ENCODE results near the gene KRTAP10-4.
"Not testable (repeated sequence)": the region's sequence is repeated elsewhere in the genome, so short reads cannot be mapped to it uniquely, and the experiment has no call there.

KRTAP10-4 gene

DNA sequence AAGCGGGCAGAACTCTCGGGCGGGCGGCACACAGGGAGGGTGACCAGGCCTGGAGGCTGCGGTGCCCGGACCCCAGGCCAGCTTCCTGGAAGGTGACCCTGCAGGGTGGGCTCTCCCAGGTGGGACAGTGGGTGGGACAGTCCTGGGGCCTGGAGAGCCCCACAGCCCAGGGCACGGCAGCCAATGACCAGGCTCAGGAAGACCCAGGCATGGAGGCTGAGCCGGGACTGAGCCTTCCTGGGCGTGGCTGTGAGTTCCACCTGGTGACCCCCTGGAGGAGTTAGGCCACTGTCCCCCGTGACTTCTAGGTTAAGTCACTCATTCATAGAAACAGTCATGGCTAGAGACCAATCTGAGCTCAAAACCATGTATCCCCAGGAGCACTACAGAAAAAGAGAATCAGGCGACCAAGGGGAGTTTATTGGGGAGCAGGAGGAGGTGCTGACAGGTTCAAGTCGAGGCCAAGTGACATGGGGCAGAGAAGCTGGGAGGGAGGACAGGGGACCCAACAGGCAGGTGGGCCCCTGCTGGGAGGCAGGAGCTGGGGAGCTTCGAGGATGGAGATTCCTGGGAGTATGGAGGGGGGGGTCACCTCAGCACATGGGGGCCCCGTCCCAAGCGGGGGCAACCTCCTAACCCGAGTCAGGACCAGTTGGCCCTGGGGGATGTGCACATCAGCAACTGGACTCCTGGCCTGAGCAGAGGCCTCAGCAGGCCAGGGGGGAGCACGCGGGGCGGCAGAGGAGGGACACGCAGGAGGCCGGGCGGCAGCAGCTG lies 5.7 kb downstream of the KRTAP10-4 start:
- DNase-seq (ENCODE audit: low spot score), result no peak

DNA sequence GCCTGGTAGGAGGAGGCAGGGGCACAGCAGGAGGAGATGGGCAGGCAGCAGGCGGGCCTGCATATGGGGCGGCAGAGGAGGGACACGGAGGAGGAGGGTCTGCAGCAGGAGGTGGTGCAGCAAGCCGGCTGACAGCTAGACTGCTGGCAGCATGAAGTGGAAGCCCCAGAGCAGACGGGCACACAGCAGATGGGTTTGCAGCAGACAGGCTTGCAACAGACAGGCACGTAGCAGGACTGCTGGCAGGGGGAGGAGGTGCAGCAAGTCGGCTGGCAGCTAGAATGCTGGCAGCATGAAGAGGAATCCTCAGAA lies 6.3 kb downstream of the KRTAP10-4 start:
- no peak for DNase-seq (ENCODE audit: low spot score)

DNA sequence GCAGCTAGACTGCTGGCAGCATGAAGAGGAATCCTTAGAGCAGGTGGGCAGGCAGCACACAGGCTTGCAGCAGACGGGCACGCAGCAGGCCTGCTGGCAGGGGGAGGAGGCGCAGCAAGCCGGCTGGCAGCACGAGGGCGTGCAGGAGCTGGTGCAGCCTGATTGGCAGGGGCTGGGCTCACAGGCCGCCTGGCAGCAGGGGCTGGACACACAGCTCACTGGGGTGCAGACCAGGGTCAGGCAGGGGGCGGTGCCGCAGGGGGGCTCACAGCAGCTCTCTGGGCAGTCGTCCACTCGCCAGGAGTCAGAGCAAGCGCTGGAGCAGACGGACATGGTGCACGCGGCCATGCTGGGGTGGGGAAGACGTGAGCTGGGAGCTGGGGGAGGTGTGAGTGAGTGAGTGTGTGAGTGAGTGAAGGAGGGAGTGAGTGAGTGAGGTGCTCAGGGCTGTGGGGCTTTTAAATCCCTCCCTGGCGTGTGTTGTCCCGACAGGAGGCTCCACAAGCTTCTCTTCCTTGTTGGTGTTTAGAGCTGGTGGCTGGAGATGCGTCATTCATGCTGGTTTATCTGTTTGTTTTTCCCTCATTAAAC lies 6.8 kb downstream of the KRTAP10-4 start, which contains the start of gene KRTAP10-5:
Gene KRTAP10-5 (minus strand): TSS at position 374 of the 591 bp plus-strand sequence. CDS start 26 bp downstream, at position 348.
- DNase-seq (ENCODE audit: low spot score), result not testable (repeated sequence)

DNA sequence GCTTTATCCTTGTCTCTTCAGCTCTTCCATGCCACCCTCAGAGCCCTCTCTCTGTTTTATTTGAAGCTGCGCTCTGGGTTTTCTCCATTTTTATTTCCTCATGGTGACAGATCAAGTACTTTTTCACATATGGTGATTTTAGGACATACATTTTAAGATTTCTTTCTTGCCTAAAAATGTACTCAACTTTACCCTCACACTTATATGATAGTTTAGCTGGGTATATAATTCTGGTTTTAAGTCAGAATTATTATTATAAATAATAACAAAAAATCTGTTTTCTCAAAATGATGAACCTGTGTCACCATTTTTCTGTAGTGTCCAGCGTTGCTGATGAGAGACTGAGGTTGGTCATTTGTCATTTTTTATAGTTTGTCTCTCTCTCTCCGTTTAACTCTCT lies 7.6 kb downstream of the KRTAP10-4 start:
- DNase-seq (ENCODE audit: low spot score), result no peak

DNA sequence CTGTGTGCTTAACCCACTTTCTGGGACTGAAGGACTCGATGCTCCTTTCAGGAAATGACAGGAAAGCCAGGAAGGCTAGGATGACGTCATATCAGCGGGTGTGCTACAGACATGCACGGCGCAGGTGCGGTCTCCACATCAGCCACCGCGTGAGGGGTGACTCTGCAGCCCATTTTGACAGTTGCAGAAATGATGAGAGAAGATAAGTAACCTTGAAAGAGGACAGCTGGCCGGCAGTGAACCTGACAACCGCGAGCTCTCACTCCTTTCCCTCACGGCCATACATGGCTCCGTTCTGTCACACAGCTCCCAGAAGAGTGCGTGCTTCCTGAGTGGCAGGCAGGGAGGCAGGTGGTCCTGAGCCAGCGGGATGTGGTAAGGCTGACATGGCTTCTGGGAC lies 8.5 kb downstream of the KRTAP10-4 start:
- DNase-seq (ENCODE audit: low spot score), result no peak

DNA sequence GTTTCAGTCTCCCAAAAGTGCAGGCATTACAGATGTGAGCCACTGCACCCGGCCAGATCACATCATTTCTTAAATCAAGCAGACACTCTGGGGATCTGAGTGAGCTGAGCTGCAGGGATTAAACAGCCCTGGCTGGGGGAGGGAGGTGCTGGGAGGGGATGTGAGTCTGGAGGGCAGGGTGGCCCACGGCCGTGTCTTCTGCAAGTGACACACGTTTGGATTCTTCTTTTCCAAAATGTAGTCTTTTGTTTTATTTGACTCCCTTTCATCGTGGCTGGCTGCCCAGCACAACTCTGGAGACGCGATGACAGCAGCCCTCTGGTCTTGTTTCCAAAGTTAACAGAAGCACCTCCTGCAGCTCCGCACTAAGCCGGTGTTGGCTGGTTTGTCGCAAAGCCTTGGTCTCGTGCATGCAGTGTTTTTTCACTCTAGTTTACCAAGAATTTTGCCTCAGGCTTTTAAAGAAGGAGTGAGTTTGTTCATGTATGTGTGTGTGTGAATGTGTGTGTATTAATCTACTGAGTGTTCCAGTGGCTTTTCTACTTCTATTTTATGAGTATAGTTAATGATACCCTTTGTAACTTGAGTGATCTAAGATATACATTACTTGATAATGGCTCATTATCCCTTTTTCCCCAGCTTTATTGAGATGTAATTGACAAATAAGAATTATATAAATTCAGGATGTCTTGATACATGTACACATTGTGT lies 9.7 kb downstream of the KRTAP10-4 start:
- no peak for DNase-seq (ENCODE audit: low spot score)

DNA sequence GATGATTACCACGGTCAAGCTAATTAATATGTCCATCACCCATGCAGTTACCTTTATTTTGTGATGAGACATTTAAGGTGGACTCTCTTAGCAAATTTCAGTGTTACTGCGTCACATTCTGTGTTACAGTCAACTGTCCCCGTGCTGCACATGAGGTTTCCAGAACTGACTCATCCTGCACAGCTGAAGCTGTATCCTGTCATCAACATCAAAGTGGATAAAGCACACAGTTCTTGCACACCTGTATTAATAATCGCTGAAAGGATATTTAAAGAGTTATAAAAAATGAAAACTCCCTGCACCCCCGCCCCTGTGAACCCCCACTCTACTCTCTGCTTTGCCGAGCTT lies 10.2 kb downstream of the KRTAP10-4 start:
- DNase-seq (ENCODE audit: low spot score), result no peak

DNA sequence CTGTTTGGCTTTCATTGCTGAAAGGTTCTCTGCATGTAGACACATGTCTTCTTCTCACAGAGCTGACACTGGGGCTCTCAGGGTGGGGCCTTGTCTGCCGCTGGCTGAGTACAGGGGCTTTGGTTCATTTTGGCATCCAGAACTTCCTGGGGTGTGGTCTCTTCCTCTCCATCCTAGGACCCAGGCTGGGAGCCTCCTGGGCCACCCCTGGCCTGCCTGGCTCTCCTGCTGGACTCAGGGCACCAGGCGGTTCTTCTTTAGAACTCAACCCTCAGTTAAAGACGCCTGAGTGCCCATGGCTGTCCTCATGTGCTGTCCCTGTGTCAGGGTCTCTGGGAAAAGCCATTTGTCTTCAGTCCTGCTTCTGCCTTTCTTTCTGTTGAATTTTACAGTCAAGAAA lies 12.4 kb downstream of the KRTAP10-4 start:
- no peak for DNase-seq (ENCODE audit: low spot score)

DNA sequence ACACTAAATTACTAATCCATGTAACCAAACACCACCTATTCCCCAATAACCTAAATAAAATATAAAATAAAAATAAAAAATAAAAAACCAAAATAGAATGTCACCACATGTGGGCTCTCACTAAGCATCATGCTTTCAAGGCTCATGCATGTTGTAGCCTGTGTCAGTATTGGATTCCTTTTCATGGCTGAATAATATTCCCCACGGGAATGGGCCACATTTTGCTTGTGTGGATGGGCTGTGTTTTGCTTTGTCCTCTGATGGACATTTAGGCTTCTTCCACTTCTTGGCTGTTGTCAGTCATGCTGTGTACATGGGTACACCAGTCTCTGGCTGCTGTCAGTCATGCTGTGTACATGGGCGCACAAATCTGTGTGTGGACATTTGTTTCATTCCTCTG lies 15.6 kb downstream of the KRTAP10-4 start:
- no peak for DNase-seq (ENCODE audit: low spot score)

DNA sequence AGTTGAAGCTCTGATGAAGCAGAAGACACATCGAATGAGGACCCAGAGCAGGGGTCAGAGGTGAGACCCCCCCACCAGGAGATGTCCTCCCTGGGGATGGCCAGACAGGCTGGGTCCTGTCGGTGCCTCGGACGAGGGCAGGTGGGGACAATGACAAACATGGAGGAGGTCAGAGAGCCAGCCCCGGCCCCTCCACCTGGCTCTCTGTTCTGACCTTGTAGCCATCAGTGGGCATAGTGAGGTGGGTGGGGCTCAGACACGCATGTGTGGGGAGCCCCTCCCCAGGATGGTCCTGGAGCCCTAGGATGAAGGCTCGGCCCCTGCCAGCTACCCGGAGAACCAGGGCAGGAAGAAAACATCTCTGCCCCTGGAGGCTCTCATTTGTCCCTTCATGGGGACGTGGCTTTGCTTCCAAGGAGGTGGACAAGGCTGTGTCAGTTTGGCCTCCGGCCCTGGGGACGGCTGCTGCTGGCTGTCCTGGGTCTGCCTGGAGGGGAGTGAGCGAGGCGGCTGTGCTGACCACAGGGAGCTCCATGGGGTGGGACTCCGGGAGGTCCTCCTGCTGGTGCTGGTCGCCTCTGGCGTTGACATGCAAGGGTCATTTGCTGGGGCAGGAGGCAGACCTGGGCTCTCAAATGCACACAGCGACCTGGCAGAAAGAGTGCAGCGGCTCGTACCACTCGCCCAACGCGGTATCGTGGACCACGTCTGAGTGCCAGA lies 16.2 kb downstream of the KRTAP10-4 start:
- no peak for DNase-seq (ENCODE audit: low spot score)

DNA sequence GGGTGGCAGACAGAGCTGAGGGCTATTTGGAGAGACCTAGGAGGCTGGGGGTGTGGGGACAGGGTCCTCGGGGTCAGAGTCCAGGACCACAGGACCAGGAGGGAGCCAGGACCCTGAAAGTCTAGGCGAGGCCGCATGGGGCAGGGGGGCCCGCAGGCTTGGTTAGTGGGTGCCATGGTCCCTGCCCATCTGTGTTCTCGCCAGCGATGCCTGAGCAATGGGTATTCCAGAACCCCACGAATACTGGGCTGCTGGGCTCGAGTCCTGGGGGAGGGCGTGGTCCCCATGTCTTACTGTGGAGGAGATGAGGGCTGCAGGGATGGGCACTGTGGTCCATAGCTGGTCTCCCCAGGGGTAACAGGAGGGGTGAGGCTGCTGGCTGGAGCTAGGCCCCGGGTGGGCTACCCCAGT lies 16.8 kb downstream of the KRTAP10-4 start:
- no peak for DNase-seq (ENCODE audit: low spot score)

DNA sequence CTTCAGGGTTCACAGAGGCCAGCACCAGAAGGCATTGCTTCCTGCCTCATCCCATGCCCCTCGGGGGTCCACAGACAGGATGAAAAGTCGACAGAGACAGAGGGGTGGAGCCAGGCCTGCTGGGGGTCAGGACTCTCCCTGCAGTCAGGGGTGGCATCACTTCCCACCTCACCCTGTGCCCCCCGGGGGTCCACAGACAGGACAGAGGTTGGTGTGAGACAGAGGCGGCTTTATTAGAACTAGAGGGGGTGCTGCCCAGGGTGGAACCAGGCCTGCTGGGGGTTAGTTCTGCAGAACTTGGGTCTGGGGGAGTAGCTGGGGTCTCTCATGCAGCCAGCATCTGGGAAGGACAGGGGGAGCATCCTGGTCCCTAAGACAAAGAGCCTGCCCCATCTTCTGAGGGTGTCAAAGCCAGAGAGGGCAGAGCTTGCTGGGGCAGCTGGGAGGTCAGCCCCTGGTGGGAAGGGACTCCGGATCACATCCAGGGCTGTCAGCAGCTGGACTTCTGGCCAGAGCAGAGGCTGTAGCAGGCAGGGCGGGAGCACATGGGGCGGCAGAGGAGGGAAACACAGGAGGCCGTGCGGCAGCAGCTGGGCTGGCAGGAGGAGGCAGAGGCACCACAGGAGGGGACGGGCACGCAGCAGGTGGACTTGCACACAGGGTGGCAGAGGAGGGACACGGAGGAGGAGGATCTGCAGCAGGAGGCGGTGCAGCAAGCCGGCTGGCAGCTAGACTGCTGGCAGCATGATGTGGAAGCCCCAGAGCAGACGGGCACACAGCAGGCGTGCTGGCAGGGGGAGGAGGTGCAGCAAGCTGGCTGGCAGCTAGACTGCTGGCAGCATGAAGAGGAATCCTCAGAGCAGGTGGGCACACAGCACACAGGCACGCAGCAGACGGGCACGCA lies 17.6 kb downstream of the KRTAP10-4 start:
- DNase-seq (ENCODE audit: low spot score), result not testable (repeated sequence)

DNA sequence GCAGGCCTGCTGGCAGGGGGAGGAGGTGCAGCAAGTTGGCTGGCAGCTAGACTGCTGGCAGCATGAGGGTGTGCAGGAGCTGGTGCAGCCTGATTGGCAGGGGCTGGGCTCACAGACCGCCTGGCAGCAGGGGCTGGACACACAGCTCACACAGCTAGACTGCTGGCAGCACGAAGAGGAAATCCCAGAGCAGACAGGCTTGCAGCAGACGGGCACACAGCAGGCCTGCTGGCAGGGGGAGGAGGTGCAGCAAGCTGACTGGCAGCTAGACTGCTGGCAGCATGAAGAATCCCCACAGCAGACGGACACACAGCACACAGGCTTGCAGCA lies 18.2 kb downstream of the KRTAP10-4 start:
- DNase-seq (ENCODE audit: low spot score), result not testable (repeated sequence)

DNA sequence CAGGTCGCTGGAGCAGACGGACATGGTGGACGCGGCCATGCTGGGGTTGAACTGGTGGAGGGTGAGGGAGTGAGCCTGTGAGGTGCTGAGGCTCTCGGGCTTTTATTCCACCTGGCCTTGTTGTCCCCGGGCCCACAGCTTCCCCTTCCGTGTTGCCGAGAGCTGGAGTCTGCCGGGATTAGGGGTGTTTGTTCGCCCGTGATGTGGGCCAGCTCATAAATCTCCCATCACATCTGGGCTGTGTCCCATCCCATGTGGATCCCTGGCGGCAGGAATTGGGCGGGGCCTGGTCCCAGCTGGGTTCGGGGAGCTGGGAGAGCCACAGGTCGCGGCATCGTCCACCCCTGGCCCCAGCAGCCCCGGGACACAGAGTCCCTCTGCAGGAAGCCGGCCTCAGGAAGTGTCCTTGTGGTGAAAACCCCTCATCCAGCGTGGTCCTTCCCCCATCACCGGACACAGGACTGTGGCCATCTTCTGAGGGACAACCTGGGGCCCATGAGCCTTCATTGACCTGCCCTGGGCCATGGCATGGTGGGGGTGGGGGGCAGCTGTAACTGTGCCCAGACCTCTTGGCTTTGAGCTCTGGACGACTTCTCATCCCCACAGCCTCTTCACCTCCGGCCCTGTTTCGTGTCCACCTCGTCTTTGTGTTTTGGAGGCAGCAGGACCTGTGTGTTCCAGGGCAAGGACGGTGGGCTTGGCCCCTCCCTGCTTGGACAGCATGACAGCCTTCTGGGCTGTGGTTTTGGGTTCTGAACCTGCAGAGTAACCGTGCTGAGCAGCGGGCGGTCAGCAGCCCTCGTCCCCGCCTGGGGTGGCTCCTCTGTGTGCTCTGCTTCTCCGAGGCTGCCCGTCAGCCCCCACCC lies 19.1 kb downstream of the KRTAP10-4 start, which contains the start of gene KRTAP10-6:
Gene KRTAP10-6 (minus strand): TSS at position 60 of the 866 bp plus-strand sequence. CDS start 21 bp downstream, at position 39.
- no peak for DNase-seq (ENCODE audit: low spot score)

DNA sequence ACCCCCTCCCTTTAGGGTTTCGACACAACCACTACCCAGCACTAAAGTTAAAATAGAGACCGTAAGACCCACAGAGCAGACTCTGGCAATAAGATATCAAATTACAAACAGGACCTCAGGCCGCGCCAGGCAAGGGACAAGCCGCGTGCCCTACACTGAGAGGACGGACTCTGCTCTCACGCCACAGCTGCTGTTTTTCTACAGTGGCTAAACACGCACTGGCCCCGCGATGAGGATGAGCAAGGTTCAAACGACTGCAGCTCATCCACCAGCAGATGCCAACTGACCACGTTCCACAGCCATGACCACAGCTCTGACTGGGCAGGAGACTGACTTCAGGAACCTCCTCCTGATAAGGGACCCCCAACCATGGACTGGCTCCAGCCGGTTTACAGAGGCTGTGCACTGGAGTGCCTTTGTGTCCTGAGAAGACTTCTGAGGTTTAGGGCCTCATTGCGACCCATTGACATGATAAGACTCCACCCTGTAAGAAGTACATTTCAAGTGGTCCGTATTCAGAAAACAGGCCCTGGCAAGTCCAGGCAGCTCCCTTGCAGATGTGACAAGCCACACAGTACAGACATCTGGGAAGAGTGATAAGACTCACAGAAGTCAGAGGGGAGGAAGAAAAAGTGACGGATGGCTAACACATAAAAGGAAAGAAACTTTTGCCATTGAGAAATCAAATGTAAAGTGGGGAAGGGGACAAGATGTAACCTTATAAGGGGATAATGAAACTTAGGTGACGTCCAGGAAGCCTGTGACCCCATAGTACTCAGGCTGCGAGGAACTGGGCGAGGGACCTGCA lies 20.3 kb downstream of the KRTAP10-4 start:
- no peak for DNase-seq (ENCODE audit: low spot score)

DNA sequence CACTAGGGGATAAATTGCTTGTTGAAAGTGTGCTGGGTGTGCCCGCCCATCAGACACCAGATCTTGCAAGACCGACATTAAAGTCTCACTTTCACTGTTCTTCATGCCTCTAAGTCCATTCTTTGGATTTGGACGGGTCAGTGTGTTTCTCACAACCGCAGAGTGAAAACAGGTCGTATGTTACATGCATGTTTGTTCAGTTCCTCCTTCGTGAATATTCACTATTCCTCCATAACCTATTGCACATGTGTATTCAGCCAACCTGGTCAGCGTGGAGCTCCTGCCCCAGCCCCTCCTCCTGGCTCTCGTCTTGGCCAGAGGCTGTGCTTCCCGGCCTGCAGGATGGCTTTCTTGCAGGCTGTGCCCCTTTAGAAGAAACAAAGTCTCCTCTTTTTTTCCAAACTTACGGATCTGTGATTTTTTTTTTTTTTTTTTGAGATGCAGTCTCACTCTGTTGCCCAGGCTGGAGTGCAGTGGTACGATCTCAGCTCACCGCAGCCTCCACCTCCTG lies 20.9 kb downstream of the KRTAP10-4 start:
- no peak for DNase-seq (ENCODE audit: low spot score)

DNA sequence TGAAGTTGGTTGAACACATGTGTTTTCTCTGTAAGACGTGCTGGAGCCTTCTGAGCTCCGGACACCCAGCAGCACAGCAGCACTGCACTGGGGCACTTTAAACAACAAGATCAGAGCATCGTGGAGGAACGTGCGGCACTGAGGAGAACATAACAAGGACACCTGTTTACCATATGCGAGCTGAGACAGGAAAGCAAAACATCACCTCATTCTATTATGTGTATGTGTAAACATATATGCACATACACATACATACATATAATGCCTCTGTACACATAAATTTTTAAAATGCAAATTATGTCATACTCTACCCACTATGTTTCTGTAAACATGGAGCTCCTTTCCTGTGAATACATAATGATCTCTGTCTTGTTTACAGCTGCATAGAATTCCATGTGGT lies 22.0 kb downstream of the KRTAP10-4 start:
- DNase-seq (ENCODE audit: low spot score), result no peak

DNA sequence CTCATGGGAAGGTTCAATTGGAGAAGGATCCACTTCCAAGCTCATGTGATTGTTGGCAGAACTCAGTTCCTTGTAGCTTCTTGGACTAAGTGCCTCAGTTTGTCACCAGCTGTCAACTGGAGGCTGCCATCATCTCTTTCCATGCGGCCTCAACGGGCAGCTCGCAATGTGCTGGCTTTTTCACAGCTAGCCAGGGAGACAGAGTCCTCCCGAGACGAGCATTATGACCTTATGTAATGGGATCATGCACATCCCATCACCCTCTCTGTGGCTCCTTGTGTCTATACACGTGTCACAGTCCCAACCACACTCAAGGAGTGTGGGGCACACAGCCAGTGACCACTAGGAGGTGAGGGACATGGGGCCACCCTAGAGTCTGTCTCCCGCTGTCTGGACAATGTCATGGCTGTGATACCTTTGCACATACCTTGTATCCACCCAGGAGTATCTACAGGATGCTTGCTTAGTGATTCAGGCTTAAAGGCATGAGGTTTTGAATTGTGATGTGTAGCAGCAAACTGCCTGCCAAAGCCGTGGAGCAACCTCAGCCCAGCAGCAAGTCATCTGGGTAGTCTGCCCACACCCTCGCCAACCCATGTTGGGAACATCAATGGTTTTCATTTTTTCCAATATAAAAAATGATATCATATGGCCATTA lies 22.7 kb downstream of the KRTAP10-4 start:
- no peak for DNase-seq (ENCODE audit: low spot score)

DNA sequence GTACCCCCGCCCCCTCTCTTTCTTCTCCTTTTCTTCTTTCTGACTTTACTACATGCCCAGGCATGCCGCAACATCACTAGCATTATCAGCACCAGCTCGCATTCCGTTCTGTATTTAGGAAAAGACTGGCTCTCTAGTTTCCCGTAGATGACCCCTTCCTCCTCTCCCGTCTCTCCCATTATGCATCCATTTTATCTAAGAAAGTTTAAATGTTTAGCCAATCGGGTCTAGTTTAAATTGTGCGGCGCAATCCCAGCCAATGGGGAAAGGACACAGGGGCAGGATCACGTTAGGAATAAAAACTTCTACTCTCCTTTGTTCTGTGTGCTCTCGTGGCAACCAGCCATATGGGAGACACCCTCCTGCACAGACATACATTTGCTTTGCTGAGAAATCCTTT lies 24.5 kb downstream of the KRTAP10-4 start:
- DNase-seq (ENCODE audit: low spot score), result no peak
